HL-60 (cell line): ENCODE data around the gene NGFR.

ENCODE experiments used
- DNase-seq, 2 experiments: peaks; one replicate each; pipeline ENCODE4 v3.0.0-alpha.2; 2010 to 2020; ENCODE audit warnings: low read depth in 1 of 2, low spot score in 1 of 2
- H3K27ac ChIP-seq: fragments of 250-450 bp; sonication (Bioruptor Pico); replicated peaks from 2 replicates; pipeline ENCODE4 v1.5.1; 2020; ENCODE audit warnings: mild to moderate bottlenecking, moderate library complexity
- H3K27me3 ChIP-seq: fragments of 250-450 bp; sonication (Bioruptor Pico); 2 replicates; pipeline ENCODE4 v1.5.1; 2021; ENCODE audit warnings: mild to moderate bottlenecking, moderate library complexity; ENCODE audit not compliant: insufficient read depth, poor library complexity, severe bottlenecking
- H3K4me3 ChIP-seq: replicated peaks from 2 replicates; pipeline ENCODE4 v1.5.1; 2011; ENCODE audit warnings: mild to moderate bottlenecking, control low read depth, low read length; ENCODE audit not compliant: insufficient read depth
- CTCF ChIP-seq: IDR thresholded peaks from one replicate; pipeline ENCODE4 v1.5.1; 2011; ENCODE audit warnings: low read length, control low read depth, inconsistent platforms; ENCODE audit not compliant: insufficient read depth
- GABPA ChIP-seq: IDR thresholded peaks from 2 replicates; pipeline ENCODE4 v1.6.1; 2012; ENCODE audit warnings: low read depth
- POLR2AphosphoS5 ChIP-seq: IDR thresholded peaks from 2 replicates; pipeline ENCODE4 v1.6.1; 2012; ENCODE audit warnings: low read depth
- SPI1 ChIP-seq: IDR thresholded peaks from 2 replicates; pipeline ENCODE4 v1.6.1; 2012; ENCODE audit warnings: low read depth, mild to moderate bottlenecking, borderline replicate concordance
- TF ChIP-seq, protein P1 (sequence below): IDR thresholded peaks from 2 replicates; pipeline ENCODE4 v1.6.1; 2012; ENCODE audit warnings: low read depth; ENCODE audit not compliant: insufficient replicate concordance

Gene NGFR

GRCh38 chr17:49509588-49509917 lies 14.5 kb downstream of the NGFR start:
- H3K4me3 ChIP-seq = no peak overlapping the region
- H3K27me3 ChIP-seq = peaks cover 22% of the 10 kb centered on the region
- TF ChIP-seq POLR2AphosphoS5 (no peak), CTCF (no peak), SPI1 (no peak), GABPA (no peak)
- TF ChIP-seq, protein P1, sequence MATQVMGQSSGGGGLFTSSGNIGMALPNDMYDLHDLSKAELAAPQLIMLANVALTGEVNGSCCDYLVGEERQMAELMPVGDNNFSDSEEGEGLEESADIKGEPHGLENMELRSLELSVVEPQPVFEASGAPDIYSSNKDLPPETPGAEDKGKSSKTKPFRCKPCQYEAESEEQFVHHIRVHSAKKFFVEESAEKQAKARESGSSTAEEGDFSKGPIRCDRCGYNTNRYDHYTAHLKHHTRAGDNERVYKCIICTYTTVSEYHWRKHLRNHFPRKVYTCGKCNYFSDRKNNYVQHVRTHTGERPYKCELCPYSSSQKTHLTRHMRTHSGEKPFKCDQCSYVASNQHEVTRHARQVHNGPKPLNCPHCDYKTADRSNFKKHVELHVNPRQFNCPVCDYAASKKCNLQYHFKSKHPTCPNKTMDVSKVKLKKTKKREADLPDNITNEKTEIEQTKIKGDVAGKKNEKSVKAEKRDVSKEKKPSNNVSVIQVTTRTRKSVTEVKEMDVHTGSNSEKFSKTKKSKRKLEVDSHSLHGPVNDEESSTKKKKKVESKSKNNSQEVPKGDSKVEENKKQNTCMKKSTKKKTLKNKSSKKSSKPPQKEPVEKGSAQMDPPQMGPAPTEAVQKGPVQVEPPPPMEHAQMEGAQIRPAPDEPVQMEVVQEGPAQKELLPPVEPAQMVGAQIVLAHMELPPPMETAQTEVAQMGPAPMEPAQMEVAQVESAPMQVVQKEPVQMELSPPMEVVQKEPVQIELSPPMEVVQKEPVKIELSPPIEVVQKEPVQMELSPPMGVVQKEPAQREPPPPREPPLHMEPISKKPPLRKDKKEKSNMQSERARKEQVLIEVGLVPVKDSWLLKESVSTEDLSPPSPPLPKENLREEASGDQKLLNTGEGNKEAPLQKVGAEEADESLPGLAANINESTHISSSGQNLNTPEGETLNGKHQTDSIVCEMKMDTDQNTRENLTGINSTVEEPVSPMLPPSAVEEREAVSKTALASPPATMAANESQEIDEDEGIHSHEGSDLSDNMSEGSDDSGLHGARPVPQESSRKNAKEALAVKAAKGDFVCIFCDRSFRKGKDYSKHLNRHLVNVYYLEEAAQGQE = no peak
- DNase-seq = no peak
- no peak overlapping the region for H3K27ac ChIP-seq

DNA sequence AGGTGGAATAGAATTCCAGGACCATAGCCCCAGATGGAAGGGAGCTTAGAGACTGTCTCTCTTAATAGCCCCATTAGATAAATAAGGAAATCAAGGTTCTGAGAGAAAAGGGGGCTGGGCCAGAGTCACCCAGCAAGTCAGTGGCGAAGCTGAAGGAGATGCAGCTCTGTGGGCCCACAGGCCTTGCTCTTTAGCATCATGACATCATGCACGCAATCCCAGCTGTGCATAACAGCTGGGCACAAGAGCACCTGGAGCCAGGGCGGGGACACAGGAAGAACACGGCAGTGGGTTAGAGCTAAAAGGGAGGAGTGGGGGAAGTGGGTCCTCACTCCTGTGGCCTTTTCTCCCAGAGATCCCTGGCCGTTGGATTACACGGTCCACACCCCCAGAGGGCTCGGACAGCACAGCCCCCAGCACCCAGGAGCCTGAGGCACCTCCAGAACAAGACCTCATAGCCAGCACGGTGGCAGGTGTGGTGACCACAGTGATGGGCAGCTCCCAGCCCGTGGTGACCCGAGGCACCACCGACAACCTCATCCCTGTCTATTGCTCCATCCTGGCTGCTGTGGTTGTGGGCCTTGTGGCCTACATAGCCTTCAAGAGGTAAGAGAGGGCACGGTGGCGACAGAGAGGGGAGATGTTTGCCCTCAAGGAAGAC lies 15.1 kb downstream of the NGFR start:
- TF ChIP-seq, protein P1 = no peak
- TF ChIP-seq GABPA (no peak), SPI1 (no peak), POLR2AphosphoS5 (no peak), CTCF (no peak)
- no peak overlapping the region for H3K27ac ChIP-seq
- no peak overlapping the region for H3K4me3 ChIP-seq
- H3K27me3 ChIP-seq = peaks cover 22% of the 10 kb centered on the region
- DNase-seq = no peak

DNA sequence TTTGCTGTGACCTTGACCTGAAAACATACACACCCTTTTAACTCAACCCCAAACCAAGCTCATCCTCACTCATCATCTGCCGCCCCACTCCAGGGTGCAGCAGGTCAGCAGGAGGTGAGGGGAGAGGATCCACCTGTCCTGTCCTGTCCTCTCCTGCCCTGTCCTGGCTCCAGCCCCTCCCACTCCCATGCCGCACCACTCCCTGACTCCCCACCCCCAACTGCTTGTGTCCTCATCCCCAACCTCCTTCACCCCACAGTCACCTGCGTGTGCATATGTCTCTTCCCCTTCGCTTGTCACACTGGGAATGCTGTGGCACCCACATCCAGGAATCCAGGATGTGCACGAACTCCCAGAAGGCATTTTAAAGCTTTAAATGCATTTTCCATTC lies 15.6 kb downstream of the NGFR start:
- H3K4me3 ChIP-seq = no peak overlapping the region
- H3K27me3 ChIP-seq = peaks cover 22% of the 10 kb centered on the region
- H3K27ac ChIP-seq = no peak overlapping the region
- no peak for DNase-seq
- no peak for TF ChIP-seq GABPA
- no peak for TF ChIP-seq POLR2AphosphoS5
- TF ChIP-seq CTCF = no peak
- TF ChIP-seq SPI1 = no peak
- TF ChIP-seq, protein P1 = no peak
